PC-3 (cell line): Measurements from ENCODE around the gene STOX2. TPM values are rescaled to one million over a fixed set of nuclear protein-coding genes. Genes with fewer than 3 reads are reported as not detected.

ENCODE experiments used
- ATAC-seq: fragments of 200-7000 bp; cut with Tn5 transposase; 2 replicates; pipeline ENCODE4 v1.9.1; 2020; ENCODE audit warnings: mild to moderate bottlenecking, moderate library complexity
- BruUV-seq: library from RNA; stranded (reverse); fragments of 400-500 nt; replicated peaks from 2 replicates; lab custom pipeline; 2021; lab: Mats Ljungman, UMichigan
- CTCF ChIA-PET: fragments of 300-600 bp; sonication (Branson Sonifier 250); formaldehyde crosslinking; loops from one replicate; lab custom pipeline; 2022; ENCODE audit warnings: antibody characterized with exemption; lab: Charles Lee
- POLR2A ChIA-PET: fragments of 300-600 bp; sonication (Branson Sonifier 250); formaldehyde crosslinking; loops from one replicate; lab custom pipeline; 2022; ENCODE audit warnings: antibody characterized with exemption; ENCODE audit not compliant: unreplicated experiment; lab: Charles Lee
- DNase-seq: peaks from one replicate; pipeline ENCODE4 v3.0.0-alpha.2; 2015
- H2AFZ ChIP-seq: fragments of 300-600 bp; sonication (generic); 2 replicates; pipeline ENCODE4 v1.6.0; 2016; ENCODE audit warnings: antibody characterized with exemption, low read length
- H3F3A ChIP-seq: fragments of 300-600 bp; sonication (generic); one replicate; pipeline ENCODE4 v1.6.0; 2017; ENCODE audit warnings: antibody characterized with exemption, low read length, control low read depth, mild to moderate bottlenecking; ENCODE audit not compliant: unreplicated experiment
- H3K27ac ChIP-seq: fragments of 300-600 bp; sonication (generic); 2 replicates; pipeline ENCODE4 v1.5.1; 2016; ENCODE audit warnings: mild to moderate bottlenecking, low read length
- H3K27me3 ChIP-seq: fragments of 300-600 bp; sonication (generic); 2 replicates; pipeline ENCODE4 v1.6.1; 2016; ENCODE audit warnings: low read length, mixed read lengths
- H3K36me3 ChIP-seq: fragments of 300-600 bp; sonication (generic); 2 replicates; pipeline ENCODE4 v1.6.1; 2016; ENCODE audit warnings: low read depth, mixed run types, low read length, mixed read lengths
- H3K4me1 ChIP-seq: fragments of 300-600 bp; sonication (generic); 2 replicates; pipeline ENCODE4 v1.5.1; 2016; ENCODE audit warnings: low read length; ENCODE audit not compliant: insufficient read depth
- H3K4me2 ChIP-seq: fragments of 300-600 bp; sonication (generic); 2 replicates; pipeline ENCODE4 v1.6.0; 2016; ENCODE audit warnings: low read length
- H3K4me3 ChIP-seq: fragments of 300-600 bp; sonication (generic); 2 replicates; pipeline ENCODE4 v1.5.1; 2016; ENCODE audit warnings: mild to moderate bottlenecking, low read length, mixed read lengths
- H3K79me2 ChIP-seq: fragments of 300-600 bp; sonication (generic); 2 replicates; pipeline ENCODE4 v1.6.1; 2017; ENCODE audit warnings: low read length, mixed read lengths
- H3K9ac ChIP-seq: fragments of 300-600 bp; sonication (generic); 2 replicates; pipeline ENCODE4 v1.6.0; 2016; ENCODE audit warnings: mild to moderate bottlenecking, low read length
- H3K9me2 ChIP-seq: fragments of 300-600 bp; sonication (generic); replicated peaks from 2 replicates; pipeline ENCODE4 v1.6.1; 2016; ENCODE audit warnings: mixed run types, low read length, mixed read lengths
- H3K9me3 ChIP-seq: fragments of 300-600 bp; sonication (generic); 2 replicates; pipeline ENCODE4 v1.6.1; 2016; ENCODE audit warnings: low read length, mixed read lengths
- H4K20me1 ChIP-seq: fragments of 300-600 bp; sonication (generic); 2 replicates; pipeline ENCODE4 v1.6.1; 2016; ENCODE audit warnings: low read length, mixed read lengths
- CTCF ChIP-seq: fragments of 300-600 bp; sonication (generic); conservative IDR thresholded peaks from 2 replicates; pipeline ENCODE4 v1.5.1; 2017; ENCODE audit warnings: antibody characterized with exemption, low read depth, mild to moderate bottlenecking, low read length
- EZH2 ChIP-seq: fragments of 300-600 bp; sonication (generic); IDR thresholded peaks from one replicate; pipeline ENCODE4 v1.6.1; 2017; ENCODE audit warnings: antibody characterized with exemption, mild to moderate bottlenecking, low read length; ENCODE audit not compliant: unreplicated experiment
- EZH2phosphoT487 ChIP-seq: fragments of 300-600 bp; sonication (generic); IDR thresholded peaks from 2 replicates; pipeline ENCODE4 v1.6.1; 2018; ENCODE audit warnings: mild to moderate bottlenecking, antibody characterized with exemption, low read length, borderline replicate concordance
- intact Hi-C: fragments of 100-400 bp; cut with micrococcal nuclease; formaldehyde crosslinking; loops from 2 replicates; pipeline ENCODE4 v1.9.0; 2023
- total RNA-seq: library from RNA; depleted of rRNA; stranded (reverse); fragments of >200 nt; gene quantifications from 2 replicates; pipeline ENCODE4 v1.2.3, GENCODE V29; 2014

Gene STOX2
- total RNA-seq, 1 experiment from 2014 or later: 3.6 TPM

GRCh38 chr4:183909187-183909586, 4.1 kb downstream of the STOX2 start:
- H4K20me1 ChIP-seq: no peaks in the 10 kb centered on the region
- intact Hi-C loops: no loop called here

DNA sequence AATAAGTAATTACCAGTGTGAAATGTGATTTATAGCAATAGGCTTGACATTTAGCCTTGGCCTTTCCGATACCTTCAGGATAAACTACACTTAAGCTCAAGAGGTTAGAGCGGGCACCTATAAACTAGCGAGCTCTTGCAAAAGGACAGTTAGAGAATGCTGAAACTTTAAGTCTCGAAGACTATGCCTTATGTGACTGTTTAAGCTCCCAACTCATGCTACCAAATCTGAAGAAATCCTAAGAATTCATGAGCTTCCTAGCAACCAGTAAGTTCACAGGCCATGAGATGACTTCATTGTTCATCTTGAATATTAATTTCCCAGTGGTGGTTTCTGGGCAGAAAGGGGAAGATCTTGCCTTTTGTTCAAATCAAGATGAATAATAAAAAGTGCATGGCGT, 4.7 kb downstream of the STOX2 start:
- Histone ChIP-seq H2AFZ (no peak overlapping the region), H3K27ac (no peak overlapping the region), H3F3A (no peaks in the 10 kb centered on the region), H3K36me3 (no peaks in the 10 kb centered on the region), H4K20me1 (no peaks in the 10 kb centered on the region), H3K79me2 (no peaks in the 10 kb centered on the region), H3K4me2 (no peak overlapping the region), H3K9me2 (no peaks in the 10 kb centered on the region), H3K4me1 (peaks cover 8% of the 10 kb centered on the region), H3K9me3 (no peaks in the 10 kb centered on the region), H3K27me3 (peaks cover 23% of the 10 kb centered on the region; the same call in 1 of the 2 replicates), H3K4me3 (no peak overlapping the region), H3K9ac (no peak overlapping the region)
- ChIA-PET CTCF (no interaction called here), POLR2A (no interaction called here)
- no peak for ATAC-seq
- intact Hi-C loops: no loop called here
- no peak for DNase-seq
- no peak for TF ChIP-seq CTCF
- TF ChIP-seq EZH2phosphoT487: no peak
- no peak for TF ChIP-seq EZH2
- no TSS peak for BruUV-seq

More at GRCh38 chr4:183909187-183909586, 4.1 kb downstream of the STOX2 start:
- Histone ChIP-seq H3K9me2 (no peaks in the 10 kb centered on the region), H3F3A (no peaks in the 10 kb centered on the region), H3K4me1 (peaks cover 8% of the 10 kb centered on the region), H3K36me3 (no peaks in the 10 kb centered on the region), H3K27me3 (peaks cover 23% of the 10 kb centered on the region; the same call in 1 of the 2 replicates), H3K9ac (no peak overlapping the region), H3K4me2 (no peak overlapping the region), H3K9me3 (no peaks in the 10 kb centered on the region), H3K4me3 (no peak overlapping the region), H2AFZ (no peak overlapping the region), H3K79me2 (no peaks in the 10 kb centered on the region), H3K27ac (no peak overlapping the region)
- TF ChIP-seq CTCF (no peak), EZH2phosphoT487 (no peak), EZH2 (no peak)
- no TSS peak for BruUV-seq
- ATAC-seq: no peak
- CTCF ChIA-PET: no interaction called here
- no peak for DNase-seq
- POLR2A ChIA-PET: no interaction called here

DNA sequence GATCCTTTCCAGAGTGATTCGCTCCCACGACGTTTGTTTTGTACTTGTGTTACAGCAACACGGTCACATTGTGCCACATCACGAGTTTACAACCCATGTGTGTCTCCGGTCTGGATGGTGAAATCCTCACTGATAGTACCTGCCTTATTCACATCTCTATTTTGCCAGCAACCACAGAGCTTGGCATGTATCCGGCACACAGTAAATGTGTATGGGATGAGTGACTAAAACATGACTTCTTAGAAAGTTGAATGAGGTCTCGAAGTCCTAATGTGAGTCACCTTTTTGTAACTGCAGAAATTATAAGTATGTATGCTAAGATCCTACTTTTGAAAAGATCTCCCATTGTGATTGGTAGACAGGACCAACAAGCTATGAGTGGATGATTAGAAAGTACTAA, 7.5 kb downstream of the STOX2 start:
- peak overlapping the region; percentile 1; the same call in 1 of the 2 replicates for H3K4me2 ChIP-seq
- H2AFZ ChIP-seq: no peak overlapping the region
- no peaks in the 10 kb centered on the region for H4K20me1 ChIP-seq
- intact Hi-C loops: no loop called here
- DNase-seq: peak; percentile 83
- peaks cover 8% of the 10 kb centered on the region for H3K4me1 ChIP-seq
- ChIA-PET POLR2A (no interaction called here), CTCF (no interaction called here)
- H3K79me2 ChIP-seq: no peaks in the 10 kb centered on the region
- no peaks in the 10 kb centered on the region for H3K9me2 ChIP-seq
- no peaks in the 10 kb centered on the region for H3K9me3 ChIP-seq
- no peak overlapping the region for H3K4me3 ChIP-seq
- peaks cover 13% of the 10 kb centered on the region; the same call in 1 of the 2 replicates for H3K27me3 ChIP-seq
- TF ChIP-seq EZH2: no peak
- no peak for TF ChIP-seq CTCF
- TF ChIP-seq EZH2phosphoT487: no peak
- peak; percentile 22; the same call in 1 of the 2 replicates for ATAC-seq
- H3K27ac ChIP-seq: no peak overlapping the region
- H3K36me3 ChIP-seq: no peaks in the 10 kb centered on the region
- BruUV-seq: no TSS peak
- no peaks in the 10 kb centered on the region for H3F3A ChIP-seq
- H3K9ac ChIP-seq: no peak overlapping the region
